Breast epithelium (tissue), 3 donors: ENCODE data around the gene TBCK.

Experiments used
- POLR2A ChIP-seq: fragments of 450-650 bp; IDR thresholded peaks from one replicate; pipeline ENCODE4 v1.6.1; 2016; ENCODE audit warnings: antibody characterized with exemption, mild to moderate bottlenecking, moderate library complexity
- TF ChIP-seq, protein P1 (sequence below), 3 donors: fragments of 450-650 bp; IDR thresholded peaks; one replicate each; pipeline ENCODE4 v1.5.1; 2016 to 2017; ENCODE audit warnings: antibody characterized with exemption in 3 of 3, mild to moderate bottlenecking in 3 of 3, moderate library complexity in 3 of 3

DNA sequence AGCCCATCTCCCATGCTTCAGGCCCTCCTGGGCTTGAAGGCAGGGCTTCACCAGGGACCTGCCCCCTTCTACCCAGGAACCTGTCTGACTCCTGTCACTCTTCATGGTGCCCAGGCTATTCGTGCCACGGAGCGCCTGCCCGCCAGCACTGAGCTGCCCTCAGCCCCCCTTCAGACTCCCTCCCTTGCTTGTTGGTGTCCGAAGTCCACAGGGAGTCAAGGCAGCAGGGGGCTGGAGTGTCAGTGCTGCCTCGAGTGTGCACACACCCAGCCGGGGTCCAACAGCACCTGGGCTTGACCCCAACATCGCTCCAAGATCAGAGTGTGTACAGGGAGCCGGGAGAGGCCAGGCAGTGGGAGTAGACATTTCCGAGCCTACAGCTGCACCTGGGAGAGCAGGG is 59.8 kb downstream of the TBCK start:
- TF ChIP-seq, protein P1, sequence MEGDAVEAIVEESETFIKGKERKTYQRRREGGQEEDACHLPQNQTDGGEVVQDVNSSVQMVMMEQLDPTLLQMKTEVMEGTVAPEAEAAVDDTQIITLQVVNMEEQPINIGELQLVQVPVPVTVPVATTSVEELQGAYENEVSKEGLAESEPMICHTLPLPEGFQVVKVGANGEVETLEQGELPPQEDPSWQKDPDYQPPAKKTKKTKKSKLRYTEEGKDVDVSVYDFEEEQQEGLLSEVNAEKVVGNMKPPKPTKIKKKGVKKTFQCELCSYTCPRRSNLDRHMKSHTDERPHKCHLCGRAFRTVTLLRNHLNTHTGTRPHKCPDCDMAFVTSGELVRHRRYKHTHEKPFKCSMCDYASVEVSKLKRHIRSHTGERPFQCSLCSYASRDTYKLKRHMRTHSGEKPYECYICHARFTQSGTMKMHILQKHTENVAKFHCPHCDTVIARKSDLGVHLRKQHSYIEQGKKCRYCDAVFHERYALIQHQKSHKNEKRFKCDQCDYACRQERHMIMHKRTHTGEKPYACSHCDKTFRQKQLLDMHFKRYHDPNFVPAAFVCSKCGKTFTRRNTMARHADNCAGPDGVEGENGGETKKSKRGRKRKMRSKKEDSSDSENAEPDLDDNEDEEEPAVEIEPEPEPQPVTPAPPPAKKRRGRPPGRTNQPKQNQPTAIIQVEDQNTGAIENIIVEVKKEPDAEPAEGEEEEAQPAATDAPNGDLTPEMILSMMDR (IDR thresholded peaks at IDR 0.05): no peak
- no peak for TF ChIP-seq POLR2A
